ENCODE data around the gene EPHB6.

EPHB6 gene

DNA sequence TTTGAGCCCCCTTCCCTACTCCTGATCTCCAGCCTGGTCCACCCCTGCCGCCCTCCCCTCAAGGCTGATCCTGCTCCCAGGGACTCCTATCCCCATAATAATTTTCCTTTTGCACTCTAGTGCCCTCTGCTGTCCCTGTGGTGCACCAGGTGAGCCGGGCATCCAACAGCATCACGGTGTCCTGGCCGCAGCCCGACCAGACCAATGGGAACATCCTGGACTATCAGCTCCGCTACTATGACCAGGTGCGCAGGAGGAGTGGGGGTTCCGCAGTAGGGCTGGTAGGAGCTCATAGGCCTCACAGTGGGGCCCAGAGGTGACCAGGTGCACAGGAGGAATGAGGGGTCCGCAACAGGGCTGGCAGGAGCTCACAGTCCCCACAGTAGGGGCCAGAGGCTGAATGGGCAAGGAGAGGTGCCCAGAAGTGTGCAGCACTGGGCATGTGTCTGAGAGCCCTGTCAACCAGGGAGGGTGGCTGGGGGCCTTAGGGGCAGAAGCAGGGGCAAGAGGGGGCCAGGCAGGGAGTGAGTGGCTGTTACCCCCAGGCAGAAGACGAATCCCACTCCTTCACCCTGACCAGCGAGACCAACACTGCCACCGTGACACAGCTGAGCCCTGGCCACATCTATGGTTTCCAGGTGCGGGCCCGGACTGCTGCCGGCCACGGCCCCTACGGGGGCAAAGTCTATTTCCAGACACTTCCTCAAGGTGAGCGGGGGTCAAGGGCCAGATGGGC, 11.7 kb downstream of the EPHB6 start:
- DNase-seq = peak; percentile 34 to 48 (median 39)

DNA sequence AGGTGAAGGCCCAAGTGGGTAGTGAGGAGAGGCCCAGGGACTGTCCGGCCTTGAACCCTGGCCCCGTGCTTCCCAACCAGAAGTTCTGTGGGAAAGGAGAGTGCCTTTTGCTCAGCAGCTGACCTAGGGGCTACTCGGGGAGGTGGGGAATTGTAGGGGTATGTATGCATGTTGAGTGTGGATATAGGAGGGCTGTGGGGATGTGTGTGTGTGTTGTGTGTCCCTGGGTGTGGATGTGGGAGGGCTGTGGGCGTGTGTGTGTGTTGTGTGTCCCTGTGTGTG, 12.2 kb downstream of the EPHB6 start:
- DNase-seq = no peak

DNA sequence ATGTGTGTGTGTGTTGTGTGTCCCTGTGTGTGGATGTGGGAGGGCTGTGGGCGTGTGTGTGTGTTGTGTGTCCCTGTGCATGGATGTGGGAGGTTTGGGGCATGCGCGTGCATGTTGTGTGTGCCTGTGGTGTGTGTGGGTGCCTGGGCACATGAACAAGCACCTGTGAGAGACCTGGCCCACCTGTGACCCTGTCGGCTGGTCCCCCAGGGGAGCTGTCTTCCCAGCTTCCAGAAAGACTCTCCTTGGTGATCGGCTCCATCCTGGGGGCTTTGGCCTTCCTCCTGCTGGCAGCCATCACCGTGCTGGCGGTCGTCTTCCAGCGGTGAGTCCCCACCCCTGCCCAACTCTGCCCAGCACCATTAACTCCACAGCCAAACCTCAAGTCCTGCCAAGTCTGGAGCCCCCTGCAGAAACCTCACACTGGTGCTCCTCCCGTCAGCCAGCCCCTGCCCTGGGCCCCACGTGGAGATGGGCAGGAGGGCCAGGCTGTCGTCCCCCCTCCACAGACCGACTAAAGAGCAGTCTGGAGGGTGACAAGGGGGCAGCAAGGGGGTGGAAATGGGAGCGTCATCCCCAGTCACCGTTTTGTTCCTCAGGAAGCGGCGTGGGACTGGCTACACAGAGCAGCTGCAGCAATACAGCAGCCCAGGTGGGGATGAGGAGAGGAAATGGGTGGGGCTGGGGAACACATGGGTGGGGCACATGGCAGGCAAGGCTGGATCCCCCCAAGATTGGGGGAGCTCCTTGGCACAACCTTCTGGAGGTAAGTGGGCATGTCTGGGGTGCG, 12.7 kb downstream of the EPHB6 start:
- no peak for DNase-seq

DNA sequence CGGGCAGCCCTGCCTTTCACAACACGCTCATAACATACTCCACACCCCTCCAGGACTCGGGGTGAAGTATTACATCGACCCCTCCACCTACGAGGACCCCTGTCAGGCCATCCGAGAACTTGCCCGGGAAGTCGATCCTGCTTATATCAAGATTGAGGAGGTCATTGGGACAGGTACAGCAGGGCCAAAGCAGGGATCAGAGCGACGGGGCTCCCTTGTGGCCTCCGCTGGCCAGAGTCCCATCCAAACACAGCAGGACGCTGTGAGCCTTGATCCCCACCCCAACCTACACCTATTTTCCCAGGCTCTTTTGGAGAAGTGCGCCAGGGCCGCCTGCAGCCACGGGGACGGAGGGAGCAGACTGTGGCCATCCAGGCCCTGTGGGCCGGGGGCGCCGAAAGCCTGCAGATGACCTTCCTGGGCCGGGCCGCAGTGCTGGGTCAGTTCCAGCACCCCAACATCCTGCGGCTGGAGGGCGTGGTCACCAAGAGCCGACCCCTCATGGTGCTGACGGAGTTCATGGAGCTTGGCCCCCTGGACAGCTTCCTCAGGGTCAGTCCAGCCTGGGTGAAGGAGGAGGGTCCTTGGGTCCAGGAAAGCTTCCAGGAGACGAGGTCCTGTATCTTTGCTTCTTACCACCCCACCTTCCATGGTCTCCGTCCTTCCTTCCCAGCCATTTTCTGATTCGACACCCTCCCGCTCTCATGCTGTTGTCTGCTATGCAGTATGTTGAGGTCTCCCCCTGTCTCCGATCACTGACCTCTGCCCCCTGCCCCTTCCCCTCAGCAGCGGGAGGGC, 13.5 kb downstream of the EPHB6 start:
- DNase-seq = no peak

DNA sequence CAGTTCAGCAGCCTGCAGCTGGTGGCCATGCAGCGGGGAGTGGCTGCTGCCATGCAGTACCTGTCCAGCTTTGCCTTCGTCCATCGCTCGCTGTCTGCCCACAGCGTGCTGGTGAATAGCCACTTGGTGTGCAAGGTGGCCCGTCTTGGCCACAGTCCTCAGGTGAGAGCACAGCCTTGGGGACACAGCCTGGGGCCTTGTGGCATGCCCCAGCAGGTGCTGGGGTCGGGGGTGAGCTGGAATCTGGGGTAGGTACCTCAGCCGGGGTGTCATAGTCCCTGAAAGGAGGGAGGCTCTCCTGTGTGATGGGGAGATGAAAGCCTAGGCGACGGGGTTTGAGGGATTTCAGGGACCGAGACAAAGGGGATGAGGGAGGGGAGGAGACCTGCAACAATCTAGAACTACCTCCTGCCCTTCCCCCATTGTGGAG, 14.1 kb downstream of the EPHB6 start:
- no peak for DNase-seq

DNA sequence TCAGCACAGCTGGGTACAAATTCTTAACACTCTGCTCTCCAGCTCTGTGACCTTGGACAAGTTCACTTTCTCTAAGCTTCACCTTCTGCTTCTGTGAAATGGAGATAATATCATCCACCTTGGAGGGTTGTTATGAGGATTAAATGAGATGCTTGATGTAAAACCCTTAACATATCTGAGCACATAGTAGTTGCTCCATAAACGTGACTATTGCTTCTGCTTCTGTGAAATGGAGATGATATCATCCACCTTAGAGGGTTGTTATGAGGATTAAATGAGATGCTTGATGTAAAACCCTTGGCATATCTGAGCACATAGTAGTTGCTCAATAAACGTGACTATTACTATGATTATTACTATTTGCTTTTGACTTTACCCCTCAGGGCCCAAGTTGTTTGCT, 14.6 kb downstream of the EPHB6 start:
- DNase-seq = no peak

DNA sequence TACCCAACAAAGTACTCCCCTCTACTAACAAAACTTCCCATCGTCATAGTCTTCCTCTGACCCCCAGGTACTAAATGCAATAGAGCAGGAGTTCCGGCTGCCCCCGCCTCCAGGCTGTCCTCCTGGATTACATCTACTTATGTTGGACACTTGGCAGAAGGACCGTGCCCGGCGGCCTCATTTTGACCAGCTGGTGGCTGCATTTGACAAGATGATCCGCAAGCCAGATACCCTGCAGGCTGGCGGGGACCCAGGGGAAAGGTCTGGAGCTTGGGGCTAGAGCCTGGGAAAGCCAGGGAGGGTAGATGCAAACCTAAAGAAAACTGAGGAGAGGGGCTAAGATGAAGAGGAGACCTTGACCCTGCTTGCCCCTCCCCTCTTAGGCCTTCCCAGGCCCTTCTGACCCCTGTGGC, 15.3 kb downstream of the EPHB6 start:
- no peak for DNase-seq

DNA sequence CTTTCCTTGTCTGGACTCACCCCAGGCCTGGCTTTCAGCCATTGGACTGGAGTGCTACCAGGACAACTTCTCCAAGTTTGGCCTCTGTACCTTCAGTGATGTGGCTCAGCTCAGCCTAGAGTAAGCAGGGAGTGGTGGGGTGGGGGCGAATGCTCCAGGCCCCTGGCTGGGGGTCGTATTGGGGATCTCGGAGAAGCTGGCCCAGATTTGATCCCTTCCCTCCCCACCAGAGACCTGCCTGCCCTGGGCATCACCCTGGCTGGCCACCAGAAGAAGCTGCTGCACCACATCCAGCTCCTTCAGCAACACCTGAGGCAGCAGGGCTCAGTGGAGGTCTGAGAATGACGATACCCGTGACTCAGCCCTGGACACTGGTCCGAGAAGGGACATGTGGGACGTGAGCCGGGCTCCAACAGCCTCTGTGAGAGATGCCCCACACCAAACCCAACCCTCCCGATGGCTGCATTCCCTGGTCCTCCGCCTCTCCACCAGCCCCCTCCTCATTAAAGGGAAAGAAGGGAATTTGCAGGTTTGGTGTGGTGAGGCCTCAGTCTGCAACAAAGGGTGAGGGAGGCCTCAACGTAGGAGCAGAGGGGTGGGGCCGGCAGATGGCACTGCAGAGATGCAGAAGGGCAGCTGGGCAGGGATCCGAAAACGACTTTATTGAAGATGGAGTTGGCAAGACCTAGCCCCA, 15.8 kb downstream of the EPHB6 start:
- DNase-seq = no peak

DNA sequence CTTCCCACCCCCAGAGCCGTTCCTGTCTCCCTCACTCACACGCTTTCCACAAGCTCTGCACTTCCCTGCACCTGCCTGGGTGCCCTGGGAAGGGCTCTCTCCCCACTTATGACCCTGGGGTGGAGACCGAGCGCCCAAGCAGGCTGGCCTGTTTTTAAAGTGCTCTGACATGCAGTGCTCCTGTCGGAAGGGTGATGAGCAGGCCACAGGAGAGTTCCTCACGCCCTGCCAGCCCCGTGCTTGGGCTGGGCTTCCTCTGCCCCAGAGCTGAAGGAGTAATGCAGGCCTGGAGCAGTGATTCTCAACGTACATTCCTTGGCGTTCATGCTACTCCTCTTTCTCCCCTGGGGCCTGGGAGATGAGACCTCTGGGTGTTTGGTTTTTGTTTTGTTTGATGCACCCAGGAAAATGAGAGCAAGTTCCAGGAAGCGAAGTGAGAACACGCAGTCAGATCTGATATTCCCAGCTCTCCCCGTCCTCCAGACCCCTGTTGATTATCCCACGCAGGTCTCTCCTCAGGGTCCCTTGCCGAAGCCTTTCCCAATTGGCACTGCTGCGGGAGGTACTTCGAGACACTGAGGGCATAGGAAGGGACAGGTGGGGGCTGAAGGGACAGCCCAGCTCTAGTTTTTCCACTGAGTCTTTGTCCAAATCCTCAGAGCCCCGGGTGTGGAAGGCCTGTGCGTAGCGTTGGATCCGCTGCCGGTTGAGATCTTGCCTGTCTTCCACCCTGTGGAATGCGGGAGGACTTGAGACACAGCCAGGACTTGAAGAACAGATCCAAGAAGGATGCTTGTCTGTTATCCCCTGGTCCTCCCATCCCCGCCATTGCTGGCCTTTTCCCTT, 16.6 kb downstream of the EPHB6 start:
- no peak for DNase-seq

DNA sequence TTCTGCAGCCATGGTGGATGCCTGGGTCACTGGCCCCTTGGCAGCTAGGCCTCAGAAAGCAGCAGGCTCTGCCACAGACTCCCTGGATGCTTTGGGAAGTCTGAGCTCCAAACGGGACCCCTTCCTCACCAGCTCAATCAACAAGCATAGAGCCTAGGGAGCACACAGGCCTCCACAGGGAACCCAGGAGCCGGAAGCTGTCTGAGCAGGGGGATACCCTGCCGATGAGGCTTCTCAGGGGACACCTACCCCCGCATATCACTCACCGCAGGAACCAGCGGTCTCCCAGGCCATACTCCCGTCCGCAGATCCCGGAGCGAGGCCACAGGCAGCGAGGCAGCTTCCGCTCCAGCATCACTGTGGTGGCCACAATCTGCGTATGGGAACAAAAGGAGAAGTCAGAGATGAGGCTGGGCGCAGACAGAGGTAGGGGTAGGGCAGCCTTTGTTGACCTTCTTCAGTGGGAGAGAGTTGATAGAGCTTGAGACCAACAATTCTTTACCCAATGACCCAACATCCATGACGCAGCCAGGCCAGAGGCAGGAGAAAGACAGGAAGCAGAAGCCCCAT, 17.3 kb downstream of the EPHB6 start:
- no peak for DNase-seq

DNA sequence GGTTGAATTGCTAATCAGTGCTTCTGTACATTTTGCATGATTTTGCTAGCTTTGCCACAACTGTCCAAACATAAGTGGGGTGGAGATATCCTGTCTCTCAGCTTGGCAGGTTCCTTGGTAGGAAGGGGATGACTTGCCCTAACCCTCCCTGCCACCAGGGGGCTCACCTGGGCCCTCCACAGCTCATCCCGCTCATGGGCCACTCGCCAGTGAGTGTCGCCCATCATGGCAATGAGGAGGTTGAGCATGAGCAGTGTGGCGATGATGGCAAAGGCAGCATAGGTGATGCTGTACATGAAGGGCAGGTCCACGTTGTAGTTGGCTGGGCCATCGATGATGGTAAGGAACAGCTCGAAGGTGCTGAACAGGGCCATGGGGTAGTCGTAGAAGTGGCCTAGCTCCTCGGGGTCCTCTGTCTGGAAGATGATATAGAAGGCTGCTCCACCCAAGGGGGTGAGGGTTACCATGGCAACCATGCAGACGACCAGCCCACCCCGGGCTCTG, 18.5 kb downstream of the EPHB6 start:
- peak; percentile 25 to 62 (median 46) for DNase-seq

DNA sequence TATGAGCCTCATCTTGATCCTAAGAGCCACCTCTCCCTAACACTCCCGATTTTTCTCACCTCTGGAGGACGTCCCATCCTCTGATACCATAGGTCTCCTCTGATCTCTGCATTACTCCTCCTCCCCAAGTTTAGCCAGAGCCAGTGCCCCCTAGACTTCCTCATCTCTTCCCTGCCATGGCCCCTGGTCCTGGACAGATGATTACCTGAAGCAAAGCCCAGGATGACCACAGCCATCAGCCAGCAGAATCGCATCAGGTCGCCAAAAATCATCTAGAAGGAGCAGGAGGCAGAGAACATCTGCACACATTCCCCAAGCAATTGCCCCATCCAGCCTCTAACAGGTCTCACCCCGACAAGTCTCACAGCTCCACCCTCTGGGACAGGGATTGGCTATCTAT, 19.0 kb downstream of the EPHB6 start:
- no peak for DNase-seq

DNA sequence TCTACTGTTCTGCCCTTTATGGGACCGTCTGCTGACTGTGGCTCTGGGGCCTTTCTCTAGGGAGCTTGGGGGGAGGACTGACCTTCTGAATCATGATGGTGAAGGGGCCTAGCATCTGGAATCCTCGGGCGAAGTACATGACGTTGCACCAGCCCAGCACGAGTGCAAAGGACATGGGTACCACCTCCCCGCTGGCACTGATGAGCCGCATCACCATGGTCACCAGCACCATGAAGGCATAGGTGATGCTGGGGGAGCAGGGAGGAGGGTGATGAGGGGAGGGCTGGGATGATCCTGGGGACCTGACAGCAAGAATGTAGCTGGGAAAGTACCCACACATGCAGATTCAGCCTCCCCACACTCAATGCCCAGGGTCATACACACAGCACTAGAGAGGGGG, 19.5 kb downstream of the EPHB6 start:
- DNase-seq = no peak

DNA sequence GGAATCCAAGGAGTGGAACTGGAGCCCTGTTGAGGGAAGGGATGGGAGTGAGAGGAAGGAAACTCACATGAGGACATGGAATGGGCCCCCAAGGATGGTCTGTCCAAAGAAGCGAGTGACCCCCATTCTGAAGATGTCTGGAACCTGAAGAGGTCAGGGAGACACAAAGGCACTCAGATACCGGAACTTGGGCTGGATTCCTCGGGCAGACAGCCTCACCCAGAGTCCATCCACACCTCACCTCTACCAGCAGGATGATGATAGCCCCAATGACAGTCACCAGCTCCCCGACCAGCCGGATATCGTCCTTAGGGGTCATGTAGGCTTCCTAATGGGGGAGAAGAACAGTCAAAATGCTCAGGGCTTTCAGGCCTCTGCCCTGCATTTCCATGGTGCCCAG, 20.0 kb downstream of the EPHB6 start:
- DNase-seq = no peak

DNA sequence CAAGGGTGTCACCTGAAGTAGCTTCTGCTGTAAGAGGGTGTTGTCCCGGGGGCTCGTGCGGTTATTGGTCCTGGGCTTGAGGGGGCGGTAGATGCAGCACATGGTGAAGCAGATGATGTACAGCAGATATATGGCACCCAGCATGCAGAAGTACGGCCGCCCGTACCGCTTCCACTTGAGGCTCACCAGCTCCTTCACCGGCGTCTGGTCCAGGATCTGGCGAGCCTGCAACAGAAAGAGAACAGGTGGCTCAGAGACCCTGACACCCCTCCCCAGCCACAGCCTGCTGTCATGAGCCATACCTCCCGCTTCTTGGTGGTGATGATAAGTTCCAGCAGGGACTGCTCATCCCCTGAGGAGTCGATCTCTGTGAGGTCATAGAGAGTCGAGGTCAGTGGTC, 20.6 kb downstream of the EPHB6 start:
- DNase-seq = no peak

DNA sequence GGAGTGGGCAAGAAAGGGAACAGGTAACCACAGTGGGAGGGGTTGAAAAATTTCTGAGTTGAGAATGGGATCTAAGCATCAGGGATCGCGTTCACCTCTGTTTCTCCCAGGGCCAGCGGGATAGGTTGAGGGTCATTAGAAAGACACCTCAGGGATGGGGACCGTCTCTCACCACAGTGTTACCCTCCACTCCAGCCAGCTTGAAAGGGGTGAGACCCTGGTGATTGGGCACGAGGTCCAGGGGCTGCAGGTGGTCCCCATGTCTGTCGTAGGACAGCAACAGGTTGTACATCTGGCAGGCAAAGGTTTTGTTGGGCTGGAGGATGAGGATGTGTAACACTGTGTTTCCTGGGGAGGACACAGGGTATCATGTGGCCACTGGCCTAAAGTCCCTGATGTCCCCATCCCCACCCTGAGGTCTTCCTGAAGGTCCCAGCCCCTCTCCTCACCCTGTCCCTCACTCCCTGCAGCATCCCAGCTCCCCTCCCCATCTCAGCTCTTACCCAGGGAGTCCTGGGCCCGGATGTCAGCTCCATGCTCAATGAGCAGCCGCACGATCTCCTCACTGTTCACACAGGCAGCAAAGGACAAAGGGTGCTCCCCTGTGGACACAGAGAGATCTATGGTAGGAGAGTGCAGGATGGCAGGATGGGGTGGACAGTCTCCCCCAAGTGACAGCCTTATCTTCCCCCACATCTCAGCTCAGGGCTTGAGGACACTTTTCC, 21.5 kb downstream of the EPHB6 start:
- no peak for DNase-seq

DNA sequence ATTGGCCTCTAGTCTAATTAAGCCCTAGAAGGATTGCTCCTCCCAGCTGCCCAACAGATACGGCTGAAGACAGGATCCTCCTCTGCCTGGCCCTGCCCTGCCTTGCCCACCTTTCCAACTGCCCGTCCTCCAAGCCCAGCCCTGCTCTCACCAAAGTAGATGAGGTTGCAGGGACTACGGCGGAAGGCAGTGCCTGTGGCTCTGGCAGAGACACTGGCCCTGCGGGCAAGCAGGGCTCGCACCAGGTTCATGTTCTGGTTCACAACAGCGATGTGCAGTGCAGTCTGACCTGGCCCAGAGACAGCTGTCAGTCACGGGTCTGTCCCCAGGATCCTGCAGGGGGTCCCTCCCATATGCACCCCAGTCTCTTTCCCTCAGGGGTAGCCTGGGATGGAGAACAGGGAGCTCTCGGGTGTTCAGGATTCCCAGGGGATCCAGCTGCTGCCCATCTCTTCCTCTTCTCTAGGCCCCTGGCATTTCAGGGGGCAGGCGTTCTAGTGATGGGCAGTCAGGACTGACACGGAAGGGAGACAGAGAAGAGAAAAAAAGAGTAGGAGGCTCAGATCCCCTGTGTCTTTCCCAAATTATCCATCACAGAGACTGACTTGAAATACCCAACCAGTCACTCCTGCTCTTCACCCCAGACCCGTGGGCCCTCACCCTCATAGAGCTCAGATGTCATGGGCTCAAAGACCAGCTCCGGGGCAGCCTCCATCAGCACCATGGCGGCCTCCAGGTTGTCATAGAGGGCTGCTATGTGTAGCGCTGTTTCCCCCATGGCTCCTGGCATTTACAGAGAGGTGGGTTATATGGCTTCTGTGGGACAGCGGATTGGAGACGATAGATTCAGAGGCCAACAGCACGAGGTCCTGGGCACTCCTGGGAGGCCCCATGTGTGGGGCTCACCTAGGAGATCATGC, 22.4 kb downstream of the EPHB6 start:
- no peak for DNase-seq

DNA sequence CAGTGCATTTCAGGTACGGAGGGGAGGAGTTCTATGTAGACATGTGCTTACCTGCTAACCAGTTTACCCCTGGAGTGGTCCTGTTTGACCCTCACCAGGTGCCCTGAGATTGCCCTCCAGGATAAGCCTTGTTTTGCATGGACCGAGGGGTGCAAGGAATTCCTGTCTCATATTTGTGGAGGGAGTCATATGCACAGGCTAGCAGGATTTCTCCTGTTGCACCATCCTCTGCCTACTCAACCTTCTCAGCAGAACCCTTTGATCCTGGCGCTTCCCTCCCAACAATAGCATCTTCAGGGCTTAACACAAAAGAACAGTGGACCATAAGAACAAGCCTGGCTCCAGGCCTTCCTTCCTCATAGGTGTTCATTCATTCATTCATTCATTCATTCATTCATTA, 23.4 kb downstream of the EPHB6 start:
- no peak for DNase-seq

DNA sequence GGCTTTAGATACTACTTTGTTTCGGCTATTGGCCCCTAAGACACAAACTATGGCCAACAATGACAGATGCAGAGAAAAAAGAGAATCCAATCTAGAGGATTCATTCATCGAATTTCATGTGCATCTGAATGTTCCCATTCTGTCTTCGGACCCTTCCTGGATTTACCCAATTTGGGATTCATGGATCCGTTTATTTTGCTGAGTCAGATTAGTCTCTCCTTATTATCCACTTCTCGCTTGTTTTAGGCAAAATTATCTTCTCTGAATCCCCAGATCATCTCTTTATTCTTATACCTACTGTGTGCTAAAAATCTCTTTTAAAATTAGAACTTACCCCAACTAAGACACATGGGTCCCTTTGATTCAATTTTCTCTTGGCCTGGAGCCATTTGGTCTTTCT, 24.2 kb downstream of the EPHB6 start:
- no peak for DNase-seq
